CD4-positive, alpha-beta T cell treated with Interleukin-15 for 1 hour (primary cell): ENCODE measurements around the gene OOEP.
"Not testable (repeated sequence)": the region's sequence is repeated elsewhere in the genome, so short reads cannot be mapped to it uniquely, and the experiment has no call there.

Source experiments
- DNase-seq: peaks from one replicate; pipeline ENCODE4 v3.0.0-alpha.2; 2020

The OOEP gene

DNA sequence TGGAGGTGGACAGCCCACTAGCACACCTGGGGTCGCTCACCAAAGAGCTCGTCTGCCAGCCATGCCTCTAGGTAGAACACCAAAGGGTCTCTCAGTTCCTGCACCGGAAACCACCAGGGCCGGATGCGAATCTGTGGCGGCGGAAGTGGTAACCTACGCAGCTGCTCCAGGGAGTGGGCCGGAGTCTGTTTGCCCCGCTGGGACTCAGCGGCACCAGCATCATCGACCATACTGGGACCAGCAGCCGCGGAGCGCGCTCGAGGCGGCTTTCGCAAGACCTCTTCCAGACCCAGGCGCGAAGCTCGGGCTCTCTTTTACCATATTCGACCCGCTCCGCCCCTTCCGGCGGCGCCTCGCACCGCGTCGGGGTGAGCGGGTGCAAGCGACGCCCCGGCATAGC, at the start of gene OOEP:
OOEP (minus strand) TSS at position 335 of the 400 bp plus-strand sequence; CDS start at position 230, 105 bp downstream.
- DNase-seq: no peak

DNA sequence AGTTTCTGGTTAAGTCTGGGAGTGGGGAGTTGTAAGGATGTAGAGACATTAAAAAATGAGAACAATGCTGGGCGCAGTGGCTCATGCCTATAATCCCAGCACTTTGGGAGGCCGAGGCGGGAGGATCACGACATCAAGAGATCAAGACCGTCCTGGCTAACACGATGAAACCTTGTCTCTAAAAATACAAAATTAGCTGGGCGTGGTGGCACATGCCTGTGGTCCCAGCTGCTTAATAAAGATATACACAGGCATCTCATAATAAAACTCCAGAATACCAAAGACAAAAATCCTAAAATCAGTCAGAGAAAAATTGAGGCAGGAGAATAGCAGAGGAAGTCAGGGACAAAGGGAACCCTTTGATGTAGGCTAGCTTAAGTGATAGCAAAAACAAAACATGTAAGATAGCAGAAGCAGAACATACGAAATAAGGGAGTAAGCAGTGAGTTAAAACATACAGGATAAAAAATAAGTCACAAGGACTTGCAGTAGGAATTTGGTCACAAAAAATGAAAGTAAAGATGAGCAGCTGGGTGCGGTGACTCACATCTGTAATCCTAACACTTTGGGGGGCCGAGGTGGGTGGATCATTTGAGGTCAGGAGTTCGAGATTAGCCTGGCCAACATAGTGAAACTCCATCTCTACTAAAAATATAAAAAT, 48.5 kb upstream of the OOEP start:
- no peak for DNase-seq

GRCh38 chr6:73413102-73413501, 43.4 kb upstream of the OOEP start:
- no peak for DNase-seq

- DNase-seq: no peak
These were observed 39.7 kb upstream of the OOEP start for GRCh38 chr6:73409395-73409794.

GRCh38 chr6:73400656-73401055, 31.0 kb upstream of the OOEP start:
- no peak for DNase-seq

DNA sequence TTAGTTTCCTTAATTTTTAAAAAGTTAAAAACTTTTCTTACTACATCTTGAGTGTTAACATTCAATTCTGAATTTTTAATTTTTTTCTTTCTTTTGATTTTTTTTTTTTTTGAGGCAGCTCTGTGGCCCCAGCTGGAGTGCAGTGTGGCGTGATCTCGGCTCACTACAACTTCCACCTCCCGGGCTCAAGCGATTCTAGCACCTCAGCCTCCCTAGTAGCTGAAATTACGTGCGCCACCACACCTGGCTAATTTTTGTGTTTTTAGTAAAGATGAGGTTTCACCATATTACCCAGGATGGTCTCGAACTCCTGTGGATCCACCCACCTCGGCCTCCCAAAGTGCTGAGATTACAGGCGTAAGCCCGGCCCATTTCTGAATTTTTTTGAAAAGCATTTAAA, 26.2 kb upstream of the OOEP start:
- no peak for DNase-seq

DNA sequence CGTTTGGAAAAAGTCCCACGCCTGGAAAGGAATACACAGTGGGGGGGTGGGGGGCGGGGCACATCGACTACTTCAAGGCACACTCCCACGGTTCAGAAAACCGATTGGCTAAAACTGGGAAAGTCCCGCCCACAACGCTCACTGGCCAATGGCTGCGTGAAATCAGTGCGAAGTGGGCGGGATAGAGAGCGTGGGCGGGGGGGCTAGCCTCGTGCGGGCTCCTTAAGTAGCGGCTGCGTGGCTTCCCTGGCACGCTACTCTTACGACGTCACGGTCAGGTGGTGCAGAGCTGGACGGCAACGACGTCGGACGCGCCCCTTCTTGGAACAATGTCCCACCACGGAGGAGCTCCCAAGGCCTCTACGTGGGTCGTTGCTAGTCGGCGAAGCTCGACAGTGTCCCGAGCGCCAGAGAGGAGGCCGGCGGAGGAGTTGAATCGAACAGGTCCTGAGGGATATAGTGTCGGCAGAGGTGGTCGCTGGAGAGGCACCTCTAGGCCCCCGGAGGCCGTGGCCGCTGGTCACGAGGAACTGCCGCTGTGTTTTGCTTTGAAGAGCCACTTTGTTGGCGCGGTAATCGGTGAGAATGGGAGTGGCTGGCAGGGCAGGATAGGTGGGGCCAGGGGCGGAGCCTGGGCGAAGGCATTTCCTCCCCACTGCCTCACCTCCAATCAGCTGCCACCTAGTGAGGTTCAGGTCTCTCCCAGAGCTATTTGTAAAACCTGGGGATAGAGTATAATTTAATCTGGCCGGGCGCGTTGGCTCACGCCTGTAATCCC, 25.1 kb upstream of the OOEP start, which contains the start of gene DDX43:
DDX43 (plus strand) TSS at position 252 of the 778 bp plus-strand sequence; CDS start at position 330, 78 bp downstream.
- peak; percentile 79 for DNase-seq

DNA sequence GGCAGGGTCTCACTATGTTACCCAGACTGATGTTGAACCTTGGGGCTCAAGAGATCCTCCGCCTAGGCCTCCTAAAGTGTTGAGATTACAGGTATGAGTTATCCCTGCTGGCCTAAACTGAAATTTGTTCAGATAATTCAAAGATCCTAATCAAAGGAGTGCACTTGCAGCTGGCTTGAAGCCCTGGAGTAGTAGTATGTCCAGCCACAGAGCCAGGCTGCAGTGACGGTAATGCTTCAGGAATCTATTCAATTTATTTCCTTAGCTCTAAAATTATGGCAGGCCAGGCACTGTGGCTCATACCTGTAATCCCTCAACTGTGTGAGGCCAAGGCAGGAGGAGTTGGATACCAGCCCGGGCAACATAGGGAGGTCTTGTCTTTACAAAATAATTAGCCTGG, 23.6 kb upstream of the OOEP start:
- no peak for DNase-seq

DNA sequence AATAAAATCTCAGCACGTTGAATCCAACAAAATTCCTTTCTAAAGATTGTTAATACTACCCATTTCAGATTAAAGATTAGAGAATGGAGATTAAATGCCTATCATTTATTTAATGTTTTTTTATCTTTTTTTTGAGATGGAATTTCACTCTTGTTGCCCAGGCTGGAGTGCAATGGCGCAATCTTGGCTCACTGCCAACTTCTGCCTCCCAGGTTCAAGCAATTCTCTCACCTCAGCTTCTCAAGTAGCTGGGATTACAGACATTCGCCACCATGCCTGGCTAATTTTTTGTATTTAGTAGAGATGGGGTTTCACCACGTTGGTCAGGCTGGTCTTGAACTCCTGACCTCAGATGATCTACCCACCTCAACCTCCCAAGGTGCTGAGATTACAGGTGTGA, 22.5 kb upstream of the OOEP start:
- not testable (repeated sequence) for DNase-seq

- no peak for DNase-seq
These were observed 22.0 kb upstream of the OOEP start for GRCh38 chr6:73391675-73392074.

GRCh38 chr6:73389854-73390253, 20.2 kb upstream of the OOEP start:
- no peak for DNase-seq

- peak; percentile 61 for DNase-seq
These were observed 19.3 kb upstream of the OOEP start for GRCh38 chr6:73388800-73389512.

GRCh38 chr6:73388433-73388799, 18.7 kb upstream of the OOEP start:
- no peak for DNase-seq

DNA sequence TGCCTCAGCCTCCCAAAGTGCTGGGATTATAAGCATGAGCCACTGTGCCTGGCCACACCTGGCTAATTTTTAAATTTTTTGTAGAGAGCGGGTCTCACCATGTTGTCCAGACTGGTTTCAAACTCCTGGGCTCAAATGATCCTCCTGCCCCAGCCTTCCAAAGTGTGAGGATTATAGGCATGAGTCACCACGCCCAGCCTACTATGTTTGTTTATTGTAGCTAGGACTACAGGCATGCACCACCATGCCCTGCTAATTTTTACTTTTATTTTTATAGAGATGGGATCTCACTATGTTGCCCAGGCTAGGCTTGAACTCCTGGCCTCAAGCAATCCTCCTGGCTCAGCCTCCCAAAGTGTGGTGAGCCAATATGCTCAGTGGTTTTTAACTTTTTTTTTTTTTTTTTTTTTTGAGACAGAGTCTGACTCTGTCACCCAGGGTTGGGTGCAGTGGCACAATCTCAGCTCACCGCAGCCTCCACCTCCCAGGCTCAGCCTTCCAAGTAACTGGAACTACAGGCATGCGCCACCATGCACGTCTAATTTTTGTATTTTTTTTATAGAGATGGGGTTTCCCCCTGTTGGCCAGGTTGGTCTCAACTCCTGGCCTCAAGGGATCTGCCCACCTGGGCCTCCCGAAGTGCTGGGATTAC, 12.9 kb upstream of the OOEP start:
- DNase-seq: no peak

DNA sequence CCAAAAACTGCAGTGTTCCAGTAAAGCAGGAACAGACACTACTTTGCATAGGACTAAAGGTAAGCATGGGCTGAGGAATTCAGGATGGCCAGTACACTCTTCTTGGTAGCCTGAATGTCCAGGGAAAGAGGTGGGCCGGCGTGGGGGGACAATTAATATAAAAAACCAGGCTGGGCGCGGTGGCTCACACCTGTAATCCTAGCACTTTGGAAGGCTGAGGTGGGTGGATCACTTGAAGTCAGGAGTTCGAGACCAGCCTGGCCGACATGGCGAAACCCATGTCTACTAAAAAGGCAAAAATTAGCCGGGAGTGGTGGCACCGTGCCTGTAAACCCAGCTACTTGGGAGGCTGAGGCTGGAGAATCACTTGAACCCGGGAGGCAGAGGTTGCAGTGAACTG, 11.8 kb upstream of the OOEP start:
- not testable (repeated sequence) for DNase-seq

GRCh38 chr6:73377225-73377624, 7.5 kb upstream of the OOEP start:
- no peak for DNase-seq

GRCh38 chr6:73375216-73375615, 5.5 kb upstream of the OOEP start:
- DNase-seq: no peak

DNA sequence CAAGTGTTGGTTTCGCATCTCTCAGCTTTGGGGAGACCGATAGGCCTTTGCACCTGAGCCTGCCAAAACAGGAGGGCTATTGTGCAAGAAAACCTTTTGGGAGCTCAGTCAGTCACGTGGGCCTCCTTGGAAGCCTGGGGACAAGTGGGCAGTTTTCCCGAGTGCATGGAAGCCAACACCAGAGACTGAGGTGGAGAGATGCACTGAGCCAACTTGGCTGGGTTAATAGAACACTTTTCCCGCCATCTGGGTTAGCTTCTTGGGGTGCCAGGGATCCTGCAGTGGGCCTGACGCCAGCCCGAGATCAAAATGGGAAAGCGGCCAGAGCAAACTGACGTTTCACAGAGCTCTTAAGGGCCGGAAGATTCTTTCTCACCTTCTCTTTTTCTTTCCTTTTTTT, 2.8 kb upstream of the OOEP start:
- no peak for DNase-seq

GRCh38 chr6:73371984-73372383, 2.3 kb upstream of the OOEP start:
- DNase-seq: no peak

DNA sequence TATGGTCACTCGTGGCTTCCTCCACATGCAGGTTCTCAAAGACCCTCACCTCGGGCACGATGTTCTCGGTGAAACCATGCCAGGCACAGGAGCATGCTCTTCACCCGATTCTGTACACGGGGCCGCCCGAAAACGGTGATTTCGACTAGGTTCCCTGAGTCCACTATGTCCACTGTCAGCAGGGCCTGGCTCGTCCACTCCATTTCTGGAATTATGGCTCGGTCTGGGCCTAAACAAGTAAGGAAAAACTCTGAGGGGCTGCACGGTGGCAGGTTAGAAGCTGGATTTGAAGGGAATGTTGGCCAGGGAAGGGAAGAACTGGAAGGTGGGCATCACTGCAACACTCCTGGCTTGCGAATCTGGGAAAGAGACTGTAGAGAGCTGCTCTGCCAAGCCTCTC, 540 bp downstream of the OOEP start:
- no peak for DNase-seq

- no peak for DNase-seq
These were observed 1.0 kb downstream of the OOEP start for GRCh38 chr6:73368675-73369074.

DNA sequence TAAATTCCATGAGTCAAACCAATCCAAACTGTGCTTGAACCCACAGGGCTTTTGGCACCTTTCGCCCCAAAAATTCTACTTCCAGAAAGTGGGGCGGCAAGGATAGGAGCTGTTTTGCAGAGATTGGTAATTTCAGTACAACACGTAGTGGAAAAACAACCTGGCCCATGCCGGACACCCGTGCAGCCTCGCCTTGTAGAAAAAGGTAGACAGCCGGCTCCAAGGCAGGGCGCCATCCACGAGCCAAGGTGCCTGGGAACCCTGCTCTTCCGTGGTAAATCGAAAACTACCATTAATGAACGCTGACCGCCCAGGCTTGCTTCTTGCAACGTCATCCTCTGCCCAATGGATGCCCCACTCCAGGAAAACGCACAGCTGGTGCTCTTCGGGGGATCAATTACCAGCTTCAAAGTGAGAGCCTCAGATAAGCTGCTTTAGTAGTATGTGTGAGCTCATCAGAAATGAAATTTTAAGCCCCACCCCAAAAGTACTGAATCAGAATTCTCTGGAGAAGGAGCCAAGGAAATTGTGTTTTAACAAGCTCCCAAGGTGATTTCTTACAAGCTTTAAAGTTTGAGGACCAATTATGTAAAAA, 1.8 kb downstream of the OOEP start:
- no peak for DNase-seq

GRCh38 chr6:73364549-73364948, 5.1 kb downstream of the OOEP start:
- no peak for DNase-seq
